Neuronal stem cell (in vitro differentiated cells): ENCODE data around the gene SLC7A14.
"Not testable (repeated sequence)": the region's sequence is repeated elsewhere in the genome, so short reads cannot be mapped to it uniquely, and the experiment has no call there.

Experiments used
- DNase-seq: peaks from one replicate; pipeline ENCODE4 v3.0.0-alpha.2; 2013; ENCODE audit warnings: low spot score
- H2AFZ ChIP-seq: one replicate; pipeline ENCODE4 v1.6.1; 2013; ENCODE audit warnings: mild to moderate bottlenecking, low read length, inconsistent platforms
- H2AK5ac ChIP-seq: 2 replicates; pipeline ENCODE4 v1.6.1; 2013; ENCODE audit warnings: low read depth, mild to moderate bottlenecking, inconsistent platforms, low read length, moderate library complexity, mixed read lengths
- H2BK120ac ChIP-seq: 2 replicates; pipeline ENCODE4 v1.6.1; 2013; ENCODE audit warnings: low read depth, mild to moderate bottlenecking, inconsistent platforms, low read length, moderate library complexity, mixed read lengths
- H2BK12ac ChIP-seq: one replicate; pipeline ENCODE4 v1.6.1; 2013; ENCODE audit warnings: low read length, inconsistent platforms
- H2BK15ac ChIP-seq: 2 replicates; pipeline ENCODE4 v1.6.1; 2013; ENCODE audit warnings: mild to moderate bottlenecking, low read length, inconsistent platforms, mixed read lengths
- H2BK5ac ChIP-seq: one replicate; pipeline ENCODE4 v1.6.1; 2013; ENCODE audit warnings: inconsistent platforms, mild to moderate bottlenecking, low read length, moderate library complexity
- H3K14ac ChIP-seq: one replicate; pipeline ENCODE4 v1.6.1; 2013; ENCODE audit warnings: low read length, inconsistent platforms
- H3K18ac ChIP-seq: 2 replicates; pipeline ENCODE4 v1.6.1; 2013; ENCODE audit warnings: low read length, inconsistent platforms
- H3K23ac ChIP-seq: 2 replicates; pipeline ENCODE4 v1.6.1; 2013; ENCODE audit warnings: low read depth, mild to moderate bottlenecking, mixed read lengths, low read length, inconsistent platforms; ENCODE audit not compliant: poor library complexity
- H3K27ac ChIP-seq: replicated peaks from 3 replicates; pipeline ENCODE4 v1.5.1; 2013; ENCODE audit warnings: low read length, inconsistent platforms
- H3K27me3 ChIP-seq, 3 experiments: 2 replicates each; pipeline ENCODE4 v1.6.1; 2013; ENCODE audit warnings: low read length in 3 of 3, mild to moderate bottlenecking in 2 of 3, inconsistent platforms in 1 of 3, low read depth in 1 of 3, mixed read lengths in 1 of 3, moderate library complexity in 1 of 3; ENCODE audit not compliant: control insufficient read depth in 3 of 3, insufficient read depth in 3 of 3
- H3K36me3 ChIP-seq, 2 donors: replicated peaks in 1 of 2; 2 replicates each; pipeline ENCODE4 v1.6.1; 2013; ENCODE audit warnings: low read length in 2 of 2; ENCODE audit not compliant: control insufficient read depth in 2 of 2, insufficient read depth in 2 of 2
- H3K4ac ChIP-seq: 2 replicates; pipeline ENCODE4 v1.6.1; 2013; ENCODE audit warnings: inconsistent platforms, mild to moderate bottlenecking, low read length, moderate library complexity
- H3K4me1 ChIP-seq, 2 donors: 1 replicate in 1 of 2; 2 replicates in 1 of 2; pipeline ENCODE4 v1.6.1; 2013; ENCODE audit warnings: low read length in 2 of 2, low read depth in 1 of 2; ENCODE audit not compliant: control insufficient read depth in 2 of 2, insufficient read depth in 1 of 2
- H3K4me2 ChIP-seq: one replicate; pipeline ENCODE4 v1.6.1; 2013; ENCODE audit warnings: mild to moderate bottlenecking, low read length, inconsistent platforms; ENCODE audit not compliant: insufficient read depth, poor library complexity, severe bottlenecking
- H3K4me3 ChIP-seq, 2 donors: 2 replicates each; pipeline ENCODE4 v1.5.1; 2013; ENCODE audit warnings: low read length in 2 of 2, mild to moderate bottlenecking in 2 of 2, inconsistent platforms in 1 of 2, moderate library complexity in 1 of 2
- H3K79me1 ChIP-seq: one replicate; pipeline ENCODE4 v1.6.1; 2013; ENCODE audit warnings: low read depth, mild to moderate bottlenecking, inconsistent platforms, low read length, moderate library complexity
- H3K9ac ChIP-seq: one replicate; pipeline ENCODE4 v1.6.1; 2013; ENCODE audit warnings: mild to moderate bottlenecking, low read depth, low read length, inconsistent platforms; ENCODE audit not compliant: poor library complexity
- H3K9me3 ChIP-seq, 2 donors: replicated peaks in 1 of 2; 2 replicates each; pipeline versions ENCODE3 to v1.6.1; 2013; ENCODE audit warnings: low read length in 2 of 2, mild to moderate bottlenecking in 2 of 2, inconsistent platforms in 1 of 2, low read depth in 1 of 2, mixed read lengths in 1 of 2, moderate library complexity in 1 of 2; ENCODE audit not compliant: control insufficient read depth in 2 of 2, insufficient read depth in 1 of 2
- H4K8ac ChIP-seq: one replicate; pipeline ENCODE4 v1.6.1; 2013; ENCODE audit warnings: low read depth, mild to moderate bottlenecking, inconsistent platforms, low read length, moderate library complexity
- H4K91ac ChIP-seq: one replicate; pipeline ENCODE4 v1.6.1; 2013; ENCODE audit warnings: low read length, low read depth, mild to moderate bottlenecking, inconsistent platforms; ENCODE audit not compliant: poor library complexity
- WGBS, 2 donors: extraction: QIAGEN DNeasy Blood & Tissue Kit; methylation state at CpG; one replicate each; pipeline ENCODE4 v1.1.7; 2013; ENCODE audit warnings: missing lambda C conversion rate in 2 of 2, mixed read lengths in 1 of 2; ENCODE audit not compliant: insufficient read length in 2 of 2, insufficient replicate concordance in 1 of 2; ENCODE audit errors: extremely low coverage in 2 of 2; 5-methylcytosine and 5-hydroxymethylcytosine counted together

Gene SLC7A14

DNA sequence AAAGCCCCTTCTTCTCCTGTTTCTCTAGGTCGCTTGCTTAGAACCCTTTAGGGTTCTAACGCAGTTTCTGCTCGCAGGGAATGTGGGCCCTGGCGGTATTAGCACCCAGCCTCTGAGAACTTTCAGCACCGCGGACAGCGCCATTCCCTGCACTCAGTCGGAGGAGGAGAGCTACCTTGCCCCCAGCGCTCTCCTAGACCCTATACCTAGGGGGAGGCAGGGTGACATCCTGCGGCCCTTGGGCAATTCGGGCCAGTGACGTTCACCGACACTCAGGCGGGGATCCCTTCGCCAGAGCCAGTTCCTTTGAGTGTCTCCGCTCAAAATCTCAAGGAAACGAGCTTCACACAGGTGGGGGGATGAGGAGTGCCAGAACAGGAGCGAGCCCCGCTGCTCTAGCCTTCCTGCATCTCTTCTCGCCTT lies 1.3 kb downstream of the SLC7A14 start:
- Histone ChIP-seq H2BK120ac (no peak overlapping the region), H3K23ac (no peak overlapping the region), H3K4ac (no peak overlapping the region), H4K91ac (no peak overlapping the region), H2AK5ac (no peak overlapping the region), H2BK5ac (no peak overlapping the region), H2AFZ (no peak overlapping the region), H4K8ac (no peak overlapping the region), H3K4me3 (no peak overlapping the region), H3K18ac (no peak overlapping the region), H3K4me2 (no peak overlapping the region), H3K4me1 (peaks cover 0 to 7% of the 10 kb centered on the region in 2 donors), H3K27ac (no peak overlapping the region), H3K27me3 (peaks cover 3 to 68% (median 27%) of the 10 kb centered on the region in 3 experiments), H3K9ac (no peak overlapping the region), H2BK15ac (no peak overlapping the region), H3K36me3 (no peaks in the 10 kb centered on the region), H3K9me3 (peaks cover 3% of the 10 kb centered on the region in 2 donors), H2BK12ac (no peak overlapping the region), H3K79me1 (no peaks in the 10 kb centered on the region), H3K14ac (no peak overlapping the region)
- DNase-seq: peak; percentile 87
- WGBS, 2 donors: no CpG with 5 or more reads among the region's 20 CpGs

DNA sequence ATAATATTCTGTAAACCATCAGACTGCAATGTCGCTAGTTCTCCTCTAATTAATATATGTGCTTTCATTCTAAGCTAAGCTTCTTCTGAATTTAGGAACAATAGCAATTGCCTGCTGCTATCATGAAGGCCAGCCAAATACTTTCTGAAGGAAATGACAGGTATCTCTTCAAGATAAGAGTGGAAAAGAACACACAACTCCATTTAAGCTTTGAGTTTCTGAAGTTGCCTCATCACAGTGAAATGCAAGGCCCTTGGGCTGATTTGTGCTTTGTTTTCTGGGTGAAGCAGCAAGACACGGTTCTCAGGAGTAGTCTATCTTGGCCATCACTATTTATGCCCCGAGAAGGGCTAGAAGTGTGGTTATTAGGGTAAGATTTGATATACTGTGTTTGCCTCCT lies 6.2 kb downstream of the SLC7A14 start:
- H2BK5ac ChIP-seq: no peak overlapping the region
- H4K8ac ChIP-seq: no peak overlapping the region

DNA sequence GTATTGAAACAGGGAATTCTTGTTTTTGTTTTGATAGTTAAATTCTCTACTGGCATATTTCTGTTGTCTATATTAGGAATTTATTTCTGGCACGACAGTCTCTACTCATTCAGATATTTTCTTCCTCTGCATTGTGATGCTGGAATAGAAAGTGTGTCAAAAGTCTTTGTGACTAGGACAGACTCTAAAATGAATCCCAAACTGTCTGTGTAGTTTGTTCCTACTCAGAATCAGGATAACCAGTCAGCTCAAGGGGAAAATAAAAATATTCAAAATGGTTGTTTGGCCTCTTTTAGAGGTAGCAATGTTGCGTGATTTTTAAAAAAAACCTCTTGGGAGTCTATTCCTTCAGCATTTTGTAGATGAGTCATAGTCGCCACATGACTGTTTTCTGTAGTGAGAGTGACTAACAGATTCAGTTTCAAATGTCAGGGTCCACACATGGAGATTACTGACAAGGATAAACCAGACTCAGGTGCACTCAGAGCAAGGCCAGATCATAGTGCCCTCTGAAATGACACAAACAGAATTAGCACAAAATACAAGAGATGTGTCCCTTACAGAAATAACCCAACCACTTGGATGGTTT lies 13.1 kb downstream of the SLC7A14 start:
- H3K18ac ChIP-seq: no peak overlapping the region
- no peaks in the 10 kb centered on the region for H3K4me1 ChIP-seq
- peaks cover 0 to 5% (median 0%) of the 10 kb centered on the region in 3 experiments for H3K27me3 ChIP-seq
- no CpG with 5 or more reads among the region's 3 CpGs for WGBS, 2 donors
- no peak overlapping the region for H2BK120ac ChIP-seq
- H3K23ac ChIP-seq: no peak overlapping the region
- no peaks in the 10 kb centered on the region for H3K79me1 ChIP-seq
- no peak overlapping the region for H2AFZ ChIP-seq
- no peak overlapping the region for H4K8ac ChIP-seq
- H2BK15ac ChIP-seq: no peak overlapping the region
- H2BK12ac ChIP-seq: no peak overlapping the region
- no peak overlapping the region for H4K91ac ChIP-seq
- H2BK5ac ChIP-seq: no peak overlapping the region
- no peak overlapping the region for H3K4ac ChIP-seq
- H2AK5ac ChIP-seq: no peak overlapping the region
- no peak overlapping the region for H3K27ac ChIP-seq
- no peaks in the 10 kb centered on the region for H3K9me3 ChIP-seq
- H3K4me3 ChIP-seq: no peak overlapping the region
- H3K9ac ChIP-seq: no peak overlapping the region
- DNase-seq: no peak
- no peak overlapping the region for H3K4me2 ChIP-seq
- H3K14ac ChIP-seq: no peak overlapping the region
- H3K36me3 ChIP-seq: no peaks in the 10 kb centered on the region

More for the DNA sequence above, 6.2 kb downstream of the SLC7A14 start:
- no peak overlapping the region for H3K4ac ChIP-seq
- DNase-seq: no peak
- no peak overlapping the region for H2BK120ac ChIP-seq
- H3K27me3 ChIP-seq: peaks cover 2 to 24% (median 7%) of the 10 kb centered on the region in 3 experiments
- peaks cover 0 to 1% of the 10 kb centered on the region in 2 donors for H3K9me3 ChIP-seq
- H3K23ac ChIP-seq: no peak overlapping the region
- no peak overlapping the region for H3K27ac ChIP-seq
- no peak overlapping the region for H3K4me3 ChIP-seq
- H2AK5ac ChIP-seq: no peak overlapping the region
- H3K14ac ChIP-seq: no peak overlapping the region
- H3K9ac ChIP-seq: no peak overlapping the region
- H4K91ac ChIP-seq: no peak overlapping the region
- H3K79me1 ChIP-seq: no peaks in the 10 kb centered on the region
- H3K18ac ChIP-seq: no peak overlapping the region
- H3K36me3 ChIP-seq: no peaks in the 10 kb centered on the region
- H3K4me2 ChIP-seq: no peak overlapping the region
- no CpG with 5 or more reads among the region's 3 CpGs for WGBS, 2 donors
- peaks cover 0 to under 1% of the 10 kb centered on the region in 2 donors for H3K4me1 ChIP-seq
- H2BK12ac ChIP-seq: no peak overlapping the region
- no peak overlapping the region for H2BK15ac ChIP-seq
- no peak overlapping the region for H2AFZ ChIP-seq

DNA sequence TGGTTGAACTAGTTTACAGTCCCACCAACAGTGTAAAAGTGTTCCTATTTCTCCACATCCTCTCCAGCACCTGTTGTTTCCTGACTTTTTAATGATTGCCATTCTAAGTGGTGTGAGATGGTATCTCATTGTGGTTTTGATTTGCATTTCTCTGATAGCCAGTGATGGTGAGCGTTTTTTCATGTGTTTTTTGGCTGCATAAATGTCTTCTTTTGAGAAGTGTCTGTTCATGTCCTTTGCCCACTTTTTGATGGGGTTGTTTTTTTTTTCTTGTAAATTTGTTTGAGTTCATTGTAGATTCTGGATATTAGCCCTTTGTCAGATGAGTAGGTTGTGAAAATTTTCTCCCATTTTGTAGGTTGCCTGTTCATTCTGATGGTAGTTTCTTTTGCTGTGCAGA lies 18.3 kb downstream of the SLC7A14 start:
- H3K4me3 ChIP-seq, H3K9ac ChIP-seq, H4K91ac ChIP-seq, H2BK5ac ChIP-seq, H3K4me2 ChIP-seq, H4K8ac ChIP-seq, H2AFZ ChIP-seq, H3K36me3 ChIP-seq, DNase-seq, H3K79me1 ChIP-seq, H3K23ac ChIP-seq, H3K18ac ChIP-seq, H2BK120ac ChIP-seq, H2BK12ac ChIP-seq, H2AK5ac ChIP-seq, H3K14ac ChIP-seq, H2BK15ac ChIP-seq, H3K9me3 ChIP-seq, H3K27ac ChIP-seq, H3K4ac ChIP-seq, H3K27me3 ChIP-seq, H3K4me1 ChIP-seq: not testable (repeated sequence)
- WGBS, 2 donors: no CpG with 5 or more reads among the region's 1 CpG
